HG03159 (cell line): ENCODE data around the gene MSL3.

Experiments
- ATAC-seq: cut with Tn5 transposase; IDR thresholded peaks from one replicate; pipeline ENCODE4 v1.9.1; 2021; ENCODE audit warnings: mild to moderate bottlenecking, moderate library complexity; ENCODE audit not compliant: unreplicated experiment

The MSL3 gene

GRCh38 chrX:11758400-11759171 lies 549 bp downstream of the MSL3 start:
- ATAC-seq, result peak; percentile 33

- ATAC-seq, result no peak
Measured at GRCh38 chrX:11759172-11759460, 1.1 kb downstream of the MSL3 start.

- ATAC-seq, result peak; percentile 62
Measured at GRCh38 chrX:11759461-11760311, 1.6 kb downstream of the MSL3 start.

GRCh38 chrX:11760958-11761357 lies 2.9 kb downstream of the MSL3 start:
- ATAC-seq, result no peak

GRCh38 chrX:11764602-11765067 lies 6.6 kb downstream of the MSL3 start:
- ATAC-seq, result no peak

GRCh38 chrX:11765449-11765848 lies 7.4 kb downstream of the MSL3 start:
- ATAC-seq, result no peak

- no peak for ATAC-seq
Measured at GRCh38 chrX:11766487-11766886, 8.4 kb downstream of the MSL3 start.

GRCh38 chrX:11768039-11768438 lies 10.0 kb downstream of the MSL3 start:
- peak; percentile 71 for ATAC-seq

- ATAC-seq, result peak; percentile 61
Measured at GRCh38 chrX:11770320-11770719, 12.3 kb downstream of the MSL3 start.

GRCh38 chrX:11778230-11778629 lies 20.2 kb downstream of the MSL3 start:
- no peak for ATAC-seq

- no peak for ATAC-seq
Measured at GRCh38 chrX:11781133-11781532, 23.1 kb downstream of the MSL3 start.

GRCh38 chrX:11781734-11782370 lies 23.8 kb downstream of the MSL3 start:
- no peak for ATAC-seq

GRCh38 chrX:11784543-11784942 lies 26.5 kb downstream of the MSL3 start:
- ATAC-seq, result no peak

- ATAC-seq, result no peak
Measured at GRCh38 chrX:11786862-11787261, 28.8 kb downstream of the MSL3 start.

- no peak for ATAC-seq
Measured at GRCh38 chrX:11787564-11787963, 29.5 kb downstream of the MSL3 start.

GRCh38 chrX:11789809-11790208 lies 31.8 kb downstream of the MSL3 start:
- peak; percentile 40 for ATAC-seq

GRCh38 chrX:11791090-11791489 lies 33.1 kb downstream of the MSL3 start:
- ATAC-seq, result no peak

- no peak for ATAC-seq
Measured at GRCh38 chrX:11791537-11791936, 33.5 kb downstream of the MSL3 start.

- peak; percentile 76 for ATAC-seq
Measured at GRCh38 chrX:11792461-11793421, 34.7 kb downstream of the MSL3 start.

- ATAC-seq, result no peak
Measured at GRCh38 chrX:11793734-11794133, 35.7 kb downstream of the MSL3 start.

GRCh38 chrX:11813341-11813740 lies 55.3 kb downstream of the MSL3 start:
- no peak for ATAC-seq
